ENCODE results near the gene EQTN. TPM values are rescaled to one million over a fixed set of nuclear protein-coding genes. Genes with fewer than 3 reads are reported as not detected.

The EQTN gene
- total and polyA plus RNA-seq, 2 of the 8 experiments (the other 6 are each of a cell fraction or from before 2014, with no cell fraction given): 0.23 TPM; not detected in 1

DNA sequence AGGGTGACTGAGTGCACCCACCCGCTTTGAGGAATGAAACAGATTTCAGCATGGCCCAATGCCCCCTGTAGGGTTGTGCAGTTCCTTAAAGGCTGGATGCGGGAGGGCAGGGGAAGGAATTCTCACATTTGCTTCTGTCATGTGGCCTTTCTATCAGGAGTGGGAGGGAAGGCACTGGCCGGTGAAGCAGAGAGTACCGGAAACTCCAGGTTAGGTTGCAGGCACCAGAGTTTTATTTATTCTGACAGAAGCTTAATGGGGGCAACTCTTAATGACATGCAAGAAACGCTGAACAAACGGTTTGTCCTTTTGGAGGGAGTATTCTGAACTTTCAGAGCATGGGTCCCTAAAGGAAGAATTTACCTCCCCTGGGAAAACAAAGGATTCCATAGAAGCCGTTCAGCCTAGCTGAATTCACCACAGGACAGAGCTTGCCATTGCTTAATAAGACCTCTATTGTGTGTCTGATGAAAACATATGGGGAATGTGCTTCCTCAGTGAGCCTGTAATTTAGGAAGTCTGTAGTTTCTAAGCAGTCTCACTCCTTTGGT lies 44.1 kb upstream of the EQTN start:
- ChIA-PET CTCF (ENCODE audit: partially characterized antibody) (interaction anchor here (0.7 to 3.0 kb wide), 11 partner anchors 9 to 198 kb away, joined by 3 to 13 read pairs (median 3); partner anchors contain the start of gene MOB3B), POLR2A (ENCODE audit: partially characterized antibody) (interaction anchor here (0.9 kb wide), 1 partner anchor 157 kb away, joined by 3 read pairs; no protein-coding TSS in a partner anchor)
- H4K8ac ChIP-seq (ENCODE audit: extremely low read depth, insufficient read depth, low read length): no peak overlapping the region
- H2AK5ac ChIP-seq (ENCODE audit: low read depth, low read length): no peak overlapping the region
- no peaks in the 10 kb centered on the region for H4K20me1 ChIP-seq (replicated peaks in 1 of 2; ENCODE audit: control insufficient read depth in 1 of 2, insufficient read depth in 2 of 2, low read length in 2 of 2)
- no peak overlapping the region; a peak in 1 of 8 replicates for H3K4me3 ChIP-seq (ENCODE audit: extremely low read depth in 1 of 4, insufficient read depth in 2 of 4, low read depth in 3 of 4, low read length in 4 of 4)
- H3K9ac ChIP-seq (replicated peaks in 1 of 4; ENCODE audit: extremely low read depth in 1 of 4, low read depth in 3 of 4, low read length in 3 of 4): no peak overlapping the region
- no peak overlapping the region for H2BK12ac ChIP-seq (ENCODE audit: low read depth, low read length)
- H2BK20ac ChIP-seq (ENCODE audit: low read length): no peak overlapping the region
- 0 out of 8 replicates have a peak, but pooled peaks cover 0 to 3% (median 0%) of the 10 kb centered on the region in 4 experiments for H3K36me3 ChIP-seq (ENCODE audit: control insufficient read depth in 2 of 4, insufficient read depth in 4 of 4, low read length in 3 of 4)
- FAIRE-seq: peak; percentile 60
- no peak overlapping the region for H3K4ac ChIP-seq (replicated peaks; ENCODE audit: insufficient read length, low read depth, low read length)
- no peak overlapping the region for H3K18ac ChIP-seq (ENCODE audit: extremely low read depth, low read length)
- peaks cover 0 to 8% of the 10 kb centered on the region in 2 experiments; a peak in 1 of 4 replicates for H3K9me3 ChIP-seq (ENCODE audit: insufficient read depth in 2 of 2, low read depth in 1 of 2, low read length in 1 of 2)
- H3K14ac ChIP-seq (ENCODE audit: insufficient read length): no peak overlapping the region
- H3K79me2 ChIP-seq (ENCODE audit: control insufficient read depth in 1 of 2, insufficient read depth in 2 of 2, low read length in 2 of 2): no peaks in the 10 kb centered on the region
- no peak overlapping the region for H2BK120ac ChIP-seq (replicated peaks; ENCODE audit: low read depth, low read length)
- no peak overlapping the region for H3K4me2 ChIP-seq (ENCODE audit: insufficient read depth in 1 of 2, low read depth in 2 of 2, low read length in 2 of 2)
- no peak for DNase-seq (ENCODE audit: low read depth in 1 of 2, low spot score in 2 of 2)
- H3K79me1 ChIP-seq (ENCODE audit: low read depth, low read length): no peaks in the 10 kb centered on the region
- no peak overlapping the region for H3K23ac ChIP-seq (ENCODE audit: insufficient read length)
- TF ChIP-seq BACH1 (IDR thresholded peaks at IDR 0.05; ENCODE audit: low read length) (no peak), KDM5A (IDR thresholded peaks at IDR 0.05; ENCODE audit: low read length) (no peak), EGR1 (IDR thresholded peaks at IDR 0.05; ENCODE audit: borderline replicate concordance, low read depth, low read length) (no peak), CEBPB (IDR thresholded peaks at IDR 0.05; ENCODE audit: low read depth, low read length) (peak; percentile 82)
- H4K91ac ChIP-seq (replicated peaks; ENCODE audit: insufficient read length, low read length): no peak overlapping the region
- no peak overlapping the region for H4K5ac ChIP-seq (ENCODE audit: insufficient read length, low read depth, low read length)
- no peaks in the 10 kb centered on the region for H3K23me2 ChIP-seq (ENCODE audit: low read depth, low read length)
- H3K27me3 ChIP-seq (replicated peaks in 1 of 4; ENCODE audit: control insufficient read depth in 3 of 4, extremely low read depth in 1 of 4, insufficient read depth in 3 of 4, low read length in 3 of 4): no peaks in the 10 kb centered on the region
- H2BK5ac ChIP-seq (ENCODE audit: low read depth, low read length): no peak overlapping the region
- H3K4me1 ChIP-seq (replicated peaks in 1 of 4; ENCODE audit: control insufficient read depth in 3 of 4, insufficient read depth in 4 of 4, low read length in 3 of 4): peaks cover 2 to 16% (median 12%) of the 10 kb centered on the region in 4 experiments; a peak in 6 of 7 replicates
- no peak overlapping the region for H3K27ac ChIP-seq (ENCODE audit: low read depth, low read length)
- 72% methylated on average over 7 of the region's 7 CpGs; no CpG with 5 or more reads in 1 of the 2 experiments for WGBS, 2 experiments (ENCODE audit: extremely low coverage in 1 of 2, insufficient coverage in 1 of 2, insufficient read length in 1 of 2, insufficient replicate concordance in 2 of 2, low coverage in 1 of 2, low lambda C conversion rate in 2 of 2, missing lambda C conversion rate in 1 of 2)
- no peak overlapping the region for H2BK15ac ChIP-seq (ENCODE audit: low read length)
- no peak overlapping the region for H2AFZ ChIP-seq (ENCODE audit: low read length)
- H3K56ac ChIP-seq (replicated peaks; ENCODE audit: insufficient read length, low read depth, low read length): no peak overlapping the region

Data from H1 (cell line).